SJSA1 (cell line): Measurements from ENCODE around the gene ZGPAT. TPM values are rescaled to one million over a fixed set of nuclear protein-coding genes. Genes with fewer than 3 reads are reported as not detected.
"Not testable (repeated sequence)": the region's sequence is repeated elsewhere in the genome, so short reads cannot be mapped to it uniquely, and the experiment has no call there.

Experiments
- DNase-seq, 2 experiments: peaks; one replicate each; pipeline ENCODE4 v3.0.0-alpha.2; 2015 to 2020; ENCODE audit warnings: low spot score in 2 of 2, low read depth in 1 of 2
- H3K27ac ChIP-seq: fragments of 250-450 bp; sonication (Bioruptor Pico); 2 replicates; pipeline ENCODE4 v1.5.1; 2020; ENCODE audit warnings: mild to moderate bottlenecking, moderate library complexity
- H3K27me3 ChIP-seq: fragments of 250-450 bp; sonication (Bioruptor Pico); replicated peaks from 2 replicates; pipeline ENCODE4 v1.5.1; 2020; ENCODE audit warnings: mild to moderate bottlenecking, moderate library complexity
- H3K36me3 ChIP-seq: fragments of 250-450 bp; sonication (Bioruptor Pico); 2 replicates; pipeline ENCODE4 v1.5.1; 2020; ENCODE audit warnings: mild to moderate bottlenecking
- H3K4me1 ChIP-seq: fragments of 250-450 bp; sonication (Bioruptor Pico); replicated peaks from 2 replicates; pipeline ENCODE4 v1.6.1; 2021; ENCODE audit warnings: mild to moderate bottlenecking
- H3K4me3 ChIP-seq: fragments of 250-450 bp; sonication (Bioruptor Pico); 2 replicates; pipeline ENCODE4 v1.5.1; 2020; ENCODE audit warnings: mild to moderate bottlenecking
- H3K9me3 ChIP-seq: fragments of 250-450 bp; sonication (Bioruptor Pico); replicated peaks from 2 replicates; pipeline ENCODE4 v1.5.1; 2020; ENCODE audit warnings: mild to moderate bottlenecking
- total RNA-seq: library from RNA; depleted of rRNA; stranded (reverse); fragments of >200 nt; shearing (Covaris generic); gene quantifications from 2 replicates; pipeline ENCODE4 v1.2.3, GENCODE V29; 2014

The ZGPAT gene
- total RNA-seq, 1 experiment from 2014 or later, result 22.8 TPM

DNA sequence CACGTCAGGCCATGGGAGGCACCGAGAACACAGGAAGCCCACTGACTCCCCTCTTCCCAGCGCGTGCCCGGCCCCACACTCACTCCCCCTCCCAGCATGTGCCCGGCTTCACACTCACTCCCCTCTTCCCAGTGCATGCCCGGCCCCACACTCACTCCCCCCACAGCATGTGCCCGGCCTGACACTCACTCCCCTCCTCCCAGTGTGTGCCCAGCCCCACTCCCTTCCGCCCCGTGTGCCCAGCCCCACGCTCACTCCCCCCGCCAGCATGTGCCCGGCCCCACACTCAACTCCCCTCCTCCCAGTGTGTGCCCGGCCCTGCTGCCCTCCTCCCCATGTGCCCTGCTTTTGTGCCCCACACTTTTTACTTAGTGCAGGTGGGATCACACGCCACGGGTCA, 40.0 kb upstream of the ZGPAT start:
- DNase-seq, result no peak
- H3K27ac ChIP-seq, result no peak overlapping the region
- H3K27me3 ChIP-seq, result no peaks in the 10 kb centered on the region
- no peak overlapping the region for H3K4me3 ChIP-seq
- H3K36me3 ChIP-seq, result peaks cover 71% of the 10 kb centered on the region
- H3K9me3 ChIP-seq, result no peaks in the 10 kb centered on the region
- no peaks in the 10 kb centered on the region for H3K4me1 ChIP-seq

DNA sequence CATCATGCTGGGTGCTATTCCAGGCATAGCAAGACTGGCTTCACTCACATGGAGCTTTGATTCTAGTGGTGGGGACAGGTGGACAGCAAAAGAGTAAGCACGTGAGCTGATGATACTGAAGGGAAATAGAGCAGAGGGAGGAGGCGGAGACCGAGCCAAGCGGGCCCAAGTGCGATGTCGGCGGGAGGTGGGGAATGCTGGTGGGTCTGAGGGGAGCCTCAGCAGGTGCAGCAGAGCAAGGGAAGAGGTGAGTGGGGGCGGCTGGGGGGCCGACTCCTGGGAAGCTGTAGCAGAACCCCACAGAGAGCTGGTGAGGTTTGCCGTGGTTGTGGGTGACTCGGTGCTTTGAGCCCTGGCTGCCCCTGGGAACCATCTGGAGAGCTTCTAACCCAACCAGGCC, 39.5 kb upstream of the ZGPAT start:
- no peaks in the 10 kb centered on the region for H3K27me3 ChIP-seq
- no peaks in the 10 kb centered on the region for H3K4me1 ChIP-seq
- peaks cover 71% of the 10 kb centered on the region for H3K36me3 ChIP-seq
- DNase-seq, result no peak
- H3K4me3 ChIP-seq, result no peak overlapping the region
- H3K9me3 ChIP-seq, result no peaks in the 10 kb centered on the region
- no peak overlapping the region for H3K27ac ChIP-seq

DNA sequence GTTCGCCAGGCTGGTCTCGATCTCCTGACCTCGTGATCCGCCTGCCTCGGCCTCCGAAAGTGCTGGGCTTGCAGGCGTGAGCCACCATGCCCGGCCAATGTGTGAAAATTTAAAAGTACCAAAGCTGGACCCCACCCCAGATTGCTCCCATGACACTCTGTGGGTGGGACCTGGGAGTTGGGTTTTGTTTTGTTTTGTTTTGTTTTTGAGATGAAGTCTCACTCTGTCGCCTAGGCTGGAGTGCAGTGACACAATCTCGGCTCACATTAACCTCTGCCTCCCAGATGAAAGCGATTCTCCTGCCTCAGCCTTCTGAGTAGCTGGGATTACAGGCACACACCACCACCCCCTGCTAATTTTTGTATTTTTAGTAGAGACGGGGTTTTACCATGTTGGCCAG, 36.1 kb upstream of the ZGPAT start:
- H3K27ac ChIP-seq, DNase-seq, H3K27me3 ChIP-seq, H3K4me3 ChIP-seq, H3K4me1 ChIP-seq, H3K9me3 ChIP-seq: not testable (repeated sequence)
- H3K36me3 ChIP-seq, result peaks cover 61% of the 10 kb centered on the region

DNA sequence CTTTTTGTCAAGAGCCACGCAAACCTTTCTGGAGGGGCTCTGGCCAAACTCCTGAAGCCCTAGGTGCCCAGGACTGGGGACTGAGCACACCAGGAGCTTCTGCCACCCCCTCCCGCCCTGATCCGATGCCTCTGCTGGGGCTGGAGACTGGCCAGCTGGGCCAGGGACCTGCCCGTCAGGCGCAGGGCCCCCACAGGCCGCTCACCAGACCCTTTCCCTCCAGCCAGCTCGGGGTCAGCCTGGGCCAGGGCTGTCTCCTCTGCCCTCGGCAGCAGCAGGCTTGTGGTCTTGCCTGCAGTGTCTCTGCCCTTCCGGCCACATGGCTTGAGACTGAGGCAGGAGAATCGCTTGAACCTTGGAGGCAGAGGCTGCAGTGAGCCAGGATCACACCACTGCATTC, 35.2 kb upstream of the ZGPAT start:
- DNase-seq, result no peak
- no peak overlapping the region for H3K27ac ChIP-seq
- H3K4me1 ChIP-seq, result no peaks in the 10 kb centered on the region
- no peak overlapping the region for H3K4me3 ChIP-seq
- no peaks in the 10 kb centered on the region for H3K27me3 ChIP-seq
- H3K36me3 ChIP-seq, result peaks cover 56% of the 10 kb centered on the region
- no peaks in the 10 kb centered on the region for H3K9me3 ChIP-seq

DNA sequence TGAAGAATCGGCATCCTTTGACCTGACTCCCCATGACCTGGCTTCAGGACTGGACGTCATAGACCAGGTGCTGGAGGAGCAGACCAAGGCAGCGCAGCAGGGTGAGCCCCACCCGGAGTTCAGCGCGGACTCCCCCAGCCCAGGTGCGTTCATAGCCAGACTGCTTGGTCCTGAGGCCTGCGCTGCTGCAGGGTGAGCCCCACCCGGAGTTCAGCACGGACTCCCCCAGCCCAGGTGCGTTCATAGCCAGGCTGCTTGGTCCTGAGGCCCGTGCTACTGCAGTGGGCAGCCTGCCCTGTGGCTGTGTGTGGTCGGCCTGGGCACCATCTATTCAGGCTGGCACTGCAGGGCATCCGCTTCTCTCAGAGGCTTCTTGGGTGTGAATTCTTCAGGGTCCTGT, 33.9 kb upstream of the ZGPAT start:
- peaks cover 50% of the 10 kb centered on the region for H3K36me3 ChIP-seq
- DNase-seq, result no peak

DNA sequence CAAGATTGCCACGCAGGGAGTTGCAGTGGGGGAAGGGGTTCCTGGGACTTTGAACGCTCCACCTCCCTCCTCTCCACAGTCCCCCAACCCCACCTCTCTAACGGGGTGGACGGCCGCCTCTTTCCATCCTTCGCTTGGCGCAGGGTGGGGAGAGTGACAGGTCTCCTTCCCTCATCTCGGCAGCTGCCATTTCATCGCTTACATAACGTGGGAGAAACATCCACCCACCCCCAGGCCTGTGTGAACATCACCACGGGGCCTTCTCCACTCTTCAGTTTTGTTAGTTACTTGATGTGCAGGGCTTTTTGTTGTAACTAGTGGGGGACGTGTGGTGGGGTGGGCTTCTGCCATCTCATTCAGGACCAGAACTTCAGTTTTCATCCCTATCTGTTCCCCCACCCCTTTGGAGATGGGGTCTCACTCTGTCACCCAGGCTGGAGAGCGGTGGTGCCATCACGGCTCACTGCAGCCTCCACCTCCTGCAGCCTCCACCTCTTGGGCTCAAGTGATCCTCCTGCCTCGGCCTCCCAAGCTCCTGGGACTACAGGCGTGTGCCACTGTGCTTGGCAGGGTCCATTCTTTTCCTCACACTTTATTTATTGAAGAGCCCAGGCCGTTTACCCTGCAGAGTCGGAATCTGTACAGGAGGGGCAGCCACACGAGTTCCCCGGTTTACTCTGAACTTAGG, 32.0 kb upstream of the ZGPAT start:
- peaks cover 61% of the 10 kb centered on the region for H3K36me3 ChIP-seq
- no peaks in the 10 kb centered on the region for H3K9me3 ChIP-seq
- H3K27me3 ChIP-seq, result no peaks in the 10 kb centered on the region
- H3K27ac ChIP-seq, result no peak overlapping the region
- no peak for DNase-seq
- no peak overlapping the region for H3K4me3 ChIP-seq
- H3K4me1 ChIP-seq, result no peaks in the 10 kb centered on the region

More for the DNA sequence above, 33.9 kb upstream of the ZGPAT start:
- Histone ChIP-seq H3K9me3 (no peaks in the 10 kb centered on the region), H3K27ac (no peak overlapping the region), H3K4me1 (no peaks in the 10 kb centered on the region), H3K4me3 (no peak overlapping the region), H3K27me3 (no peaks in the 10 kb centered on the region)

DNA sequence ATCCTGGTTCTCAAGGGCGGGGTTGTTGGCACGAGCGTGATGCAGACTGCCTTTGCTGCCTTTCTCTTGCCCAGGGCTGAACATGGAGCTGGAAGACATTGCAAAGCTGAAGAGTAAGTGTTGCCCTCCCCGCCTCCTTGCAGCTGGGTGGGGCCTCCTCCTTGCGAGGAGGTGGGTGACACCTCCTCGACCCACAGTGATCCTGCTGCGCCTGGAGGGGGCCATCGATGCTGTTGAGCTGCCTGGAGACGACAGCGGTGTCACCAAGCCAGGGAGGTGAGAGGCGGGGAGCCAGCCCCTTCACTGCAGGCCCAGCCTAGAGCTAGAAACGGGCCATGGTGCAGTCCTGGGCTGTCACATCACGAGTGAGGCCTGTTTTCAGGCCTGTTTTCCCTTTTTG, 29.8 kb upstream of the ZGPAT start:
- Histone ChIP-seq H3K4me1 (peaks cover 19% of the 10 kb centered on the region), H3K27ac (no peak overlapping the region), H3K4me3 (no peak overlapping the region), H3K9me3 (no peaks in the 10 kb centered on the region), H3K27me3 (no peaks in the 10 kb centered on the region), H3K36me3 (peaks cover 63% of the 10 kb centered on the region)
- no peak for DNase-seq

DNA sequence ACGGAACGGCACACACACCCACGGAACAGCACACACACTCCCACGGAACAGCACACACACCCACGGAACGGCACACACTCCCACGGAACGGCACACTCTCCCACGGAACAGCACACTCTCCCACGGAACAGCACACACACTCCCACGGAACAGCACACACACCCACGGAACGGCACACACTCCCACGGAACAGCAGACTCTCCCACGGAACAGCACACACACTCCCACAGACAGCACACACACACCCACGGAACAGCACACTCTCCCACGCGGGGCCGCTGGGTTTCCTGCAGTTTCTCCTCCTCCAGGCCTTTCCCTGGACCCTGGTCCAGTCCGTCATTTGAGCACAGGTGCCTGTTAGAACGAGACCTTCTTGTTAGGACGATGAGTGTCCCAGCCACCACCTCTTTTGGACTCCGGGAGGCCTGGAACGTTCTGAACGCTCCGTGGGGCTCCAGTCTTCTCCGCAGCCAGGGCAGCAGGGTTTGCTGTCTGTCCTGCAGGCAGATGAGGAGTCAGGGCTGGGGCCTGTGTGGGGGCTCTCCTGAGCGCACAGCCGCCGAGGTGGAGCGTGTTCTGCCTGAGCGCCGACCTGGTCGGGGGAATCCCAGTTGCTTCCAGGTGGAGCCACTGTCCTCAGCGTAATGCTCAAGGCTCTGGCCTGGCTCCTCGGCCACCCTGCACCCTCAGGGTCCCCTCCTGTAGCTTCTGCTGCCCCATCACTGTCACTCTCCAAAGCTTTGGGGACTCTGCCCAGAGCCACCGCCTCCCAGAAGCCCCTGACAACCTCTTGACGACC, 29.0 kb upstream of the ZGPAT start:
- H3K9me3 ChIP-seq, result no peaks in the 10 kb centered on the region
- no peak overlapping the region for H3K4me3 ChIP-seq
- H3K27me3 ChIP-seq, result no peaks in the 10 kb centered on the region
- no peak overlapping the region for H3K27ac ChIP-seq
- DNase-seq, result no peak
- H3K4me1 ChIP-seq, result peaks cover 23% of the 10 kb centered on the region
- H3K36me3 ChIP-seq, result peaks cover 60% of the 10 kb centered on the region

DNA sequence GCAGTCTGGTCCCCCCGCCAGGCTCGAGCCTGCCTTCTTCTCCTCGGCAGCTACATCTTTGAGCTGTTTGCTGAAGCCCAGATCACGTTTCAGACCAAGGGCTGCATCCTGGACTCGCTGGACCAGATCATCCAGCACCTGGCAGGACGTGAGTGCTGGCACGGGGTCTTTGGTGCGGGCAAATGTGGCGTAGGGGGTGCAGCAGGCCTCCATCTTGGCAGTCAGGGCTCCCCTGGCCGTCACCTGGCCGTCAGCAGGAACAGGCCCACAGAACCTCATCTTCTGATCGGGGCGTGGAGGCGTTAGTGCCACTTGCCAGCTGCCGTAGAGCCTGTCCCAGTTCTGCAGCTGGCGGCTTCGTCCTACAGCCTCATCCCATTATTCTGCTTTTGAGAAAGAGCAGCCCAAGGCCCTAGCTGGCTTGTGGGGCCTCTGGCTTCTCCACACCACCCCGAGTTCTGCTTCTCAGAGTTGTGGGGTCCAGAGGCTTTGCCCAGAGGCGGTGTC, 28.0 kb upstream of the ZGPAT start:
- H3K9me3 ChIP-seq, result no peaks in the 10 kb centered on the region
- H3K27ac ChIP-seq, result no peak overlapping the region
- no peaks in the 10 kb centered on the region for H3K27me3 ChIP-seq
- peaks cover 23% of the 10 kb centered on the region for H3K4me1 ChIP-seq
- no peak for DNase-seq
- H3K4me3 ChIP-seq, result no peak overlapping the region
- peaks cover 64% of the 10 kb centered on the region for H3K36me3 ChIP-seq

DNA sequence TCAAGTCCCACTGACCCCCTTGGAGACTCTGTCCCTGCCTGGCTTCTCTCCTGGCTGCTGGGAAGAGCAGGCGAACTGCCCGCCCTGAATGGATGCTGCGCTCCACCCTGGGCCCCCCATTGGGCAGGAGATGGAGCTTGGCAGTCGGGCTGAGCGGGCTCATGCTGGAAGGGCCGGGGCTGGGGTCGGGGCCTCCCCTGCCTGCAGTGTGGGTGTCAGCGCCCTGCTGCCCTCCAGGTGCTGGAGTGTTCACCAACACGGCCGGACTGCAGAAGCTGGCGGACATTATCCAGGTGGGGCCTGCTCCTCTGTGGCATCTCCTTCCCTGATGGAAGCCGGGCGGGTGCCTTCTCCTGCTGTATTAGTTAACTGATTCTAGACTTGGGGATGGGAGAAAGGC, 27.4 kb upstream of the ZGPAT start:
- Histone ChIP-seq H3K27ac (no peak overlapping the region), H3K4me1 (peaks cover 23% of the 10 kb centered on the region), H3K36me3 (peaks cover 62% of the 10 kb centered on the region), H3K4me3 (no peak overlapping the region), H3K9me3 (no peaks in the 10 kb centered on the region), H3K27me3 (no peaks in the 10 kb centered on the region)
- DNase-seq, result no peak

DNA sequence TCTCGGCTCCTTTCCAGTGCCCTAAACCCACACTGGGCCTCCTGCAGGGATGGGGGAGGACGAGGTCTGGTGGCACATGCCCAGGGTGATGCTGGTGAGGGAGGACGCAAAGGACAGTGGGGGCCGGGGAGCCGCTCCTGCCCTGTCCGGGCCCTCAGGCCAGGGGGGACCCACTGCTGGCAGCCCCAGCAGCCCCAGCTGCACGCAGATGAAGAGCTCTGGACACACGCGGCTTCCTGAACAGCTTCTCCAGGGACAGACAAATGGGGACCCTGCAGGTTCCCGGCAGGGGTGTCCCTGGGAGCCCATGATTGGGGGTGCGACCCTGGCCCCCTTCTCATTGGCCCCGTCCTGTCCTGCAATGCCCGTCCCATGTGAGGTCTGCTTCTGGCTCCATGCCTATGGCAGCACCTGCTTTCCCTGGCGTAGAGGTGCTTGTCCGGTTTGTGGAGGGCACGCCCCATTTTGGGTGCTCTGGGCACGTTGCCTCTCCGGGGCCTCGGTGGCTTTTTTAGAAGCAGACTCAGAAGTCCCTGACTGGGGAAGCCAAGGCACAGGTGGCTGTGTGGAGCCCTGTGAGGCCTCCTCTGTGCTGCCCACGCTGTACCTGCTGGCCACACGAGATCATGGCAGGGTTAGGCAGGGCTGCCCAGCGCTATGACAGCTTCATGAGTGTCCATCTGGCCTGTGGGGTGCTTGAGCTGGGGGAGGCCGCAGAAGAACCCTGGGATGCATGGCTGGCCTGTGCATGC, 26.8 kb upstream of the ZGPAT start:
- no peak for DNase-seq
- Histone ChIP-seq H3K4me1 (peaks cover 23% of the 10 kb centered on the region), H3K4me3 (no peak overlapping the region), H3K27me3 (no peaks in the 10 kb centered on the region), H3K27ac (peak overlapping the region; percentile 81; the same call in 1 of the 2 replicates), H3K9me3 (no peaks in the 10 kb centered on the region), H3K36me3 (peaks cover 63% of the 10 kb centered on the region)

DNA sequence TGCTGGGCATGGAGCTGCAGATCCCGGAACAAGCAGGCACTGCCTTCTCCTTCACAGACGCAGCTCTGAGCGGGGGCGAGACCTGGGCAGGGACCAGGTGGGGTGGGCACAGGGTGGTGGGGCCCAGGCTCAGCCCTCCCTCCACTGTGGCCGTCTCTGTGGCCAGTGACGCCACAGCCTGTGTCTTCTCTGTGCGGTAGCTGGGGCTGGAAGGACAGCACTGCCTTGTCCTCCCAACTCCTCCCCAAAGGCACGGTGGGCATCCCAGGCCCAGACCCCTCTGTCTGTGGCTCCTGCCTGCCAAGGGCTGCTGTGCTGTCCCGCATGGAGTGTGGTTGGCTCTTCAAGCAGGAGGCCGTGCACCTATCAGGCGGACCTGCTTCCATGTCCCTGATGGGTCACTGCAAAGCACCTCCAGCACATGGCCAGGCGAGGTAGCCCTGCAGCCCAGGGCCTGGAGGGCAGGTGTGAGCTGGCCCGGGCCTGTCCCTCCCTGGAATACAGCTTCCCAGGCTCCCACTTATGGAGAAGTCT, 26.2 kb upstream of the ZGPAT start:
- Histone ChIP-seq H3K27me3 (no peaks in the 10 kb centered on the region), H3K4me1 (peaks cover 23% of the 10 kb centered on the region), H3K36me3 (peaks cover 63% of the 10 kb centered on the region), H3K9me3 (no peaks in the 10 kb centered on the region), H3K27ac (peak overlapping the region; percentile 81), H3K4me3 (no peak overlapping the region)
- no peak for DNase-seq

DNA sequence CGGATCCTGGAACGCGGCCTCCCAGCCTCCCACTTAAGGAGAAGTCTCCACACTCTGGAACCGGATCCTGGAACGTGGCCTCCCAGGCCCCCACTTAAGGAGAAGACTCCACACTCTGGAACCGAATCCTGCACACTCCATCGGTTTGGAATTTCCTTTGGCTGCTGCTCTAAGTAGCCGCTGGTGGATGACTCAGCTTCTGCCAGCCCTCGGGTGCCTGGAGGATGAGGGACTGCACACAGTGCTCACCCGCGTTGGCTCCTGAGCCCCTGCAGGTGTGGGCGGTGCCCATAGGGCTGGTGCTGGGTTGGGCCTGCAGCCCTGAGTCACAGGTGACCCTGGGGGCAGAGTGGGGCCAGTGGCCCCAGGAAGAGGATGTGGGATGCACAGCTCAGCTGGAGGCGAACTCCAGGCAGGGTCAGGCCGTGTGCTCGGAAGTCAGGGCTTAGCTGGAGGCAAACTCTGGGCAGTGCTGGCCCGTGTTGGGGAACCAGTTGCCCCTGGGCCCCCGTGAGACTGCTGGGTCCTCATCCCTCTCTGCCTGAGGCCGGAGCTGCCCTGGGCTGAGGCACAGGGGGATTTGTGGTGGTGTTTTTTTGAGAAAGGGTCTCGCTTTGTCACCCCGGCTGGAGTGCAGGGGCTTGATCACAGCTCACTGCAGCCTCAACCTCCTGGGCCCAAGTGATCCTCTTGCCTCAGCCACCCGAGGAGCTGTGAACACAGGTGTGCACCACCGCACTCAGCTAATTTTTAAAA, 25.3 kb upstream of the ZGPAT start:
- no peaks in the 10 kb centered on the region for H3K9me3 ChIP-seq
- H3K4me1 ChIP-seq, result peaks cover 23% of the 10 kb centered on the region
- H3K36me3 ChIP-seq, result peaks cover 65% of the 10 kb centered on the region
- H3K4me3 ChIP-seq, result no peak overlapping the region
- peak overlapping the region; percentile 81 for H3K27ac ChIP-seq
- DNase-seq, result peak; percentile 95 to 97
- H3K27me3 ChIP-seq, result no peaks in the 10 kb centered on the region
